WERI-Rb-1 (cell line): Measurements from ENCODE around the gene TRIM59.

Source experiments
- DNase-seq: peaks from one replicate; pipeline ENCODE4 v3.0.0-alpha.2; 2020
- H3K27ac ChIP-seq: fragments of 250-450 bp; sonication (Bioruptor Pico); 2 replicates; pipeline ENCODE4 v1.5.1; 2020; ENCODE audit warnings: mild to moderate bottlenecking, moderate library complexity
- H3K27me3 ChIP-seq: fragments of 250-450 bp; sonication (Bioruptor Pico); 2 replicates; pipeline ENCODE4 v1.5.1; 2021; ENCODE audit warnings: mild to moderate bottlenecking, low read depth, moderate library complexity; ENCODE audit not compliant: insufficient read depth, severe bottlenecking
- H3K36me3 ChIP-seq: fragments of 250-450 bp; sonication (Bioruptor Pico); 2 replicates; pipeline ENCODE4 v1.5.1; 2020; ENCODE audit warnings: mild to moderate bottlenecking, moderate library complexity
- H3K4me3 ChIP-seq: 2 replicates; pipeline ENCODE4 v1.5.1; 2011; ENCODE audit warnings: low read depth, mild to moderate bottlenecking, control low read depth, low read length
- H3K9me3 ChIP-seq: fragments of 250-450 bp; sonication (Bioruptor Pico); 2 replicates; pipeline ENCODE4 v1.5.1; 2021; ENCODE audit warnings: mild to moderate bottlenecking, moderate library complexity; ENCODE audit not compliant: severe bottlenecking
- TF ChIP-seq, protein P1 (sequence below): IDR thresholded peaks from 2 replicates; pipeline ENCODE4 v1.5.1; 2011; ENCODE audit warnings: low read depth, mild to moderate bottlenecking, control low read depth, inconsistent platforms, low read length

Gene TRIM59

DNA sequence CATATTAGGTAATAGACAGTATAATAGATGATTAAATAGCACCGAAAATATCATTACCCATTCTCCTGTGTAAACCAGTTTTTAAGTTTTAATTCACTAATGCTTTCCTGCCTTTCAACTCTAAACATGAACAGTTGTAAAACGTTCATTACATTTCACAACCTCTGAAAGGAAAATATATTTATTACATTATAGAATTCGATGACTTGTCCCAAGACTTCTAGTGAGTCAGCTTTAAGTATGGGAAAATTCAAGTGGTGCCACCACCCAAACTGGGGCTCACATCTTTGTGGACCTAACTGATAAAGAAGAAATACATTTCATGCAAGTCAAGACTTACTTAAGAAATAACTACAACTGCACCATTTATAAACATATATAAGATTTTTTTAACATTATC is 2.0 kb downstream of the TRIM59 start:
- no peak overlapping the region for H3K4me3 ChIP-seq
- H3K27ac ChIP-seq, result no peak overlapping the region
- H3K27me3 ChIP-seq, result no peaks in the 10 kb centered on the region
- no peaks in the 10 kb centered on the region for H3K36me3 ChIP-seq
- H3K9me3 ChIP-seq, result peaks cover 3% of the 10 kb centered on the region
- TF ChIP-seq, protein P1, sequence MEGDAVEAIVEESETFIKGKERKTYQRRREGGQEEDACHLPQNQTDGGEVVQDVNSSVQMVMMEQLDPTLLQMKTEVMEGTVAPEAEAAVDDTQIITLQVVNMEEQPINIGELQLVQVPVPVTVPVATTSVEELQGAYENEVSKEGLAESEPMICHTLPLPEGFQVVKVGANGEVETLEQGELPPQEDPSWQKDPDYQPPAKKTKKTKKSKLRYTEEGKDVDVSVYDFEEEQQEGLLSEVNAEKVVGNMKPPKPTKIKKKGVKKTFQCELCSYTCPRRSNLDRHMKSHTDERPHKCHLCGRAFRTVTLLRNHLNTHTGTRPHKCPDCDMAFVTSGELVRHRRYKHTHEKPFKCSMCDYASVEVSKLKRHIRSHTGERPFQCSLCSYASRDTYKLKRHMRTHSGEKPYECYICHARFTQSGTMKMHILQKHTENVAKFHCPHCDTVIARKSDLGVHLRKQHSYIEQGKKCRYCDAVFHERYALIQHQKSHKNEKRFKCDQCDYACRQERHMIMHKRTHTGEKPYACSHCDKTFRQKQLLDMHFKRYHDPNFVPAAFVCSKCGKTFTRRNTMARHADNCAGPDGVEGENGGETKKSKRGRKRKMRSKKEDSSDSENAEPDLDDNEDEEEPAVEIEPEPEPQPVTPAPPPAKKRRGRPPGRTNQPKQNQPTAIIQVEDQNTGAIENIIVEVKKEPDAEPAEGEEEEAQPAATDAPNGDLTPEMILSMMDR, result no peak
- DNase-seq, result no peak

DNA sequence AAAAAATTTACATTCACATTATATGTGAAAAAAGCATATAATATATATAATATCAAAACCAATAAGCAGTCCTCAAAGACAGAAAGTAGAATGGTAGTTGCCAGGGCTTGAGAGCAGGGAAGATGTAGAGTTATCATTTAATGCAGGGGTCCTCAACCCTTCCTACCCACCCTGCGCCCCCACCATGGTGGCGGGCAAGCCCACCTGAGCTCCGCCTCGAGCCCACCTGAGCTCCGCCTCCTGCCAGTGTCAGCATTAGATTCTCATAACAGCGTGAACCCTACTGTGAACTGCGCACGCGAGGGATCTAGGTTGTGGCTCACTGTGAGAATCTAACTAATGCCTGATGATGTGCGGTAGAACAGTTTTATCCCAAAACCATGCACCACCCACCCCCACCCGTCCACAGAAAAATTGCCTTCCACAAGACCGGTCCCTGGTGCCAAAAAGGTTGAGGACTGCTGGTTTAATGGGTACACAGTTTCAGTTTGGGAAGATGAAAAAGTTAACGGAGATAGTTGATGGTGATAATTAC is 3.0 kb downstream of the TRIM59 start:
- peaks cover 3% of the 10 kb centered on the region for H3K9me3 ChIP-seq
- TF ChIP-seq, protein P1, result no peak
- H3K27me3 ChIP-seq, result no peaks in the 10 kb centered on the region
- H3K4me3 ChIP-seq, result no peak overlapping the region
- no peaks in the 10 kb centered on the region for H3K36me3 ChIP-seq
- H3K27ac ChIP-seq, result no peak overlapping the region
- no peak for DNase-seq

DNA sequence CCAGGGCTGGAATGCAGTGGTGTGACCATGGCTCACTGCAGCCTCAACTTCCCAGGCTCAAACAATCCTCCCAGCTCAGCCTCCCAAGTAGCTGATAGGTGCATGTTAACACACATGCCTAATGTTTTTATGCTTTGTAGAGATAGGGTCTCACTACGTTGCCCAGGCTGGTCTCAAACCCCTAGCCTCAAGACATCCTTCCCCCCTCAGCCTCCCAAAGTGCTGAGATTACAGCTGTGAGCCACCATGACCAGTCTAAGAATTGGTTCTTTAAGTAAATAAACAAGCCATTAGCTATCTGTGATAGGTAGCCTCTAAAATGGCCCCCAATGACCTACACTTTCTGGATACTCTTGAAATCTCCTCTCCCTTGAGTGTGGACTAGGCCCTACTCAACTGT is 3.7 kb downstream of the TRIM59 start:
- H3K27ac ChIP-seq, result no peak overlapping the region
- no peaks in the 10 kb centered on the region for H3K27me3 ChIP-seq
- H3K9me3 ChIP-seq, result peaks cover 3% of the 10 kb centered on the region
- no peak for DNase-seq
- TF ChIP-seq, protein P1, result no peak
- no peaks in the 10 kb centered on the region for H3K36me3 ChIP-seq
- H3K4me3 ChIP-seq, result no peak overlapping the region

DNA sequence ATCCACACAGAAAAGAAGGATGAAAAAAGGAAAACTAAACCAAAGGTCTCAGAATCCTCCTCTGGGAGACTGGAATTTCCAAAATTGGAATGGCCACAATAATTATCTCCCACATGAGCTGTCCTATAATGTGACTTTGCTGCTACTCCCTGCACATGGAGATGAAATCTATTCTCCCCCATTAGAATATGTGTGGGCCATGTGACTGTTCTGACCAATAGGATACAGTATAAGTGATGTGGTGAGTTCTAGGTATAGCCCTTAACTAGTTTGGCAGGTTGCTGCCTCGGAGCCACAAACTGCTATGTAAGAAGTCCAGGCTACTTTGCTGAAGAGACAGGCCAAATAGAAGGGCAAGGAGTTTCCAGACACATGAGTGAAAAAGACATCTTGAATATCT is 5.2 kb downstream of the TRIM59 start:
- Histone ChIP-seq H3K4me3 (no peak overlapping the region), H3K9me3 (peaks cover 2% of the 10 kb centered on the region), H3K27me3 (no peaks in the 10 kb centered on the region), H3K27ac (no peak overlapping the region), H3K36me3 (no peaks in the 10 kb centered on the region; the same call in 1 of the 2 replicates)
- TF ChIP-seq, protein P1, result no peak
- DNase-seq, result no peak

DNA sequence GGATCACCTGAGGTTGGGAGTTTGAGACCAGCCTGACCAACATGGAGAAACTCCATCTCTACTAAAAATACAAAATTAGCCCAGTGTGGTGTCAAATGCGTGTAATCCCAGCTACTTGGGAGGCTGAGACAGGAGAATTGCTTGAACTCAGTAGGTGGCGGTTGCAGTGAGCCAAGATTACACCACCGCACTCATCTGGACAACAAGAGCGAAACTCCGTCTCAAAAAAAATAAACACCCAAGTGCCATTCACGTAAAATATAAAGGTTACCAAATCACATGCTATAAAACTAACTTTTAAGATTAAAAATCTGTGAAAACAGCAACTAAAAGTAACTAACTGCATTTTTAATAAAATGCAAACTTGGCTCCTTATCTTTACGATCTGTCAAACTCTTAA is 8.9 kb downstream of the TRIM59 start:
- TF ChIP-seq, protein P1, result no peak
- no peaks in the 10 kb centered on the region for H3K27me3 ChIP-seq
- no peaks in the 10 kb centered on the region; the same call in 1 of the 2 replicates for H3K36me3 ChIP-seq
- no peak for DNase-seq
- H3K9me3 ChIP-seq, result no peaks in the 10 kb centered on the region
- no peak overlapping the region for H3K27ac ChIP-seq
- H3K4me3 ChIP-seq, result no peak overlapping the region

DNA sequence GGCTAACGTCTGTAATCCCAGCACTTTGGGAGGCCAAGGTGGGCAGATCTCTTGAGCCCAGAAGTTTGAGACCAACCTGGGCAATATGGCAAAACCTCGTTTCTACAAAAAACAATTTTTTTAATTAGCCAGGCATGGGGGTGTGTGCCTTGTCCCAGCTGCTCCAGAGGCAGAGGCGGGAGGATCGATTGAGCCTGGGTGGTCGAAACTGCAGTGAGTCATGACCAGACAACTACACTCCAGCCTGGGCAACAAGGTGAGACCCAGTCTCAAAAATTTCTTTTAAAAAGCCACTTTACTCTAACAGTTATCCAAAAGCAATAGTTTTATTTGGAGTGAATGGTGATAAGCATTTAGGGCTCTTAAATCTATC is 12.5 kb downstream of the TRIM59 start:
- Histone ChIP-seq H3K9me3 (no peaks in the 10 kb centered on the region), H3K27ac (no peak overlapping the region), H3K4me3 (no peak overlapping the region), H3K27me3 (no peaks in the 10 kb centered on the region), H3K36me3 (peaks cover 32% of the 10 kb centered on the region)
- no peak for DNase-seq
- TF ChIP-seq, protein P1, result no peak
